ENCODE results near the gene USH2A.

GRCh38 chr1:216430744-216431143, 7.5 kb upstream of the USH2A start:
- TF ChIP-seq CTCF (IDR thresholded peaks at IDR 0.05): no peak
- TF ChIP-seq POLR2A (IDR thresholded peaks at IDR 0.05): no peak
- no peak for TF ChIP-seq EP300 (IDR thresholded peaks at IDR 0.05)

Data from tibial nerve (tissue), 4 donors.